ENCODE results near the gene SURF1. TPM values are rescaled to one million over a fixed set of nuclear protein-coding genes. Genes with fewer than 3 reads are reported as not detected.

SURF1 gene
- total RNA-seq, result 10 to 100 TPM; 35.0 to 59.4 (median 41.6) TPM

DNA sequence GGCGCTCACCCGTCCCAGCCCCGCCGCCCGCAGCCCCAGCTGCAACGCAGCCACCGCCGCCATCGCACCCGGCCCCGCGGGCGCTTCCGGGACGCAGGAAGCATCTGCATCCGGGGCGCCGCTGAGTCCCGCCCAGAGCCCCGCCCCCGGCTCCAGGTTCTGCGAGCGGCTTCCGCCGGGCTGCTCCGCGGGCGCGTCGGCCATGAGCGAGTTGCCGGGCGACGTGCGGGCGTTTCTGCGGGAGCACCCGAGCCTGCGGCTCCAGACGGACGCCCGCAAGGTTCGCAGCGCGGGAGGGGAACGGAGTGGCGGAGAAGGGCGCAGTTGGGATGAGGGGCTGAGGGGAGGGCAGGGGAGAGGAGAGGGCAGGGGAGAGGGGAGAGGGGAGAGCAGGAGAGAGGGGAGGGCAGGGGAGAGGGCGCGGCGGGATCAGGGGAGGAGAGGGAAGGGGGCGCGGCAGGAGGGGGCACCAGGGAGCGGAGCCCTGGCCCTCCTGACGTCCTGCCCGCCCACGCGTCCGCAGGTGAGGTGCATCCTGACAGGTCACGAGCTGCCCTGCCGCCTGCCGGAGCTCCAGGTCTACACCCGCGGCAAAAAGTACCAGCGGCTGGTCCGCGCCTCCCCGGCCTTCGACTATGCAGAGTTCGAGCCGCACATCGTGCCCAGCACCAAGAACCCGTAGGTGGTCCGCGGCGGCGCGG lies at the start of gene SURF1, which contains the start of gene SURF2:
Gene SURF1, minus strand, starts transcription at position 97 of the 701 bp plus-strand sequence. Its CDS starts 34 bp downstream, at position 63.
Gene SURF2, plus strand, starts transcription at position 160 of the 701 bp plus-strand sequence. Its CDS starts 43 bp downstream, at position 203.
- no peaks in the 10 kb centered on the region for H3K9me3 ChIP-seq

GRCh38 chr9:133405508-133406438 lies 49.5 kb upstream of the SURF1 start:
- no peak for DNase-seq (ENCODE audit: low spot score in 2 of 2)
- TF ChIP-seq EP300 (IDR thresholded peaks at IDR 0.05), result no peak
- TF ChIP-seq CTCF (IDR thresholded peaks at IDR 0.05), result no peak
- no peak for TF ChIP-seq POLR2A (IDR thresholded peaks at IDR 0.05)
- Histone ChIP-seq H3K4me1 (no peaks in the 10 kb centered on the region), H3K36me3 (peaks cover 0 to 94% (median 15%) of the 10 kb centered on the region in 3 donors), H3K9me3 (no peaks in the 10 kb centered on the region), H3K27ac (no peak overlapping the region), H3K4me3 (no peak overlapping the region), H3K27me3 (no peaks in the 10 kb centered on the region)
- 78 to 84% methylated on average over 18 to 19 of the region's 19 CpGs for WGBS, 2 donors

More for the DNA sequence above, at the start of gene SURF1, which contains the start of gene SURF2:
- Histone ChIP-seq H3K27me3 (no peaks in the 10 kb centered on the region), H3K27ac (peak within 1 kb of the TSS in 3 of 4 donors; percentile 66 to 85 (median 78)), H3K36me3 (peaks cover 0 to 64% (median 8%) of the 10 kb centered on the region in 3 donors), H3K4me1 (peaks cover 0 to 58% (median 22%) of the 10 kb centered on the region in 4 donors), H3K4me3 (peak within 1 kb of the TSS; percentile 71 to 90 (median 86))
- TF ChIP-seq CTCF (IDR thresholded peaks at IDR 0.05) (no peak), EP300 (IDR thresholded peaks at IDR 0.05) (peak in 1 of 2 donors; percentile 79), POLR2A (IDR thresholded peaks at IDR 0.05) (peak in 1 of 2 donors; percentile 42)
- peak; percentile 75 to 78 for DNase-seq (ENCODE audit: low spot score in 2 of 2)
- WGBS, 2 donors, result 0 to 1% methylated on average over 37 to 49 of the region's 78 CpGs

DNA sequence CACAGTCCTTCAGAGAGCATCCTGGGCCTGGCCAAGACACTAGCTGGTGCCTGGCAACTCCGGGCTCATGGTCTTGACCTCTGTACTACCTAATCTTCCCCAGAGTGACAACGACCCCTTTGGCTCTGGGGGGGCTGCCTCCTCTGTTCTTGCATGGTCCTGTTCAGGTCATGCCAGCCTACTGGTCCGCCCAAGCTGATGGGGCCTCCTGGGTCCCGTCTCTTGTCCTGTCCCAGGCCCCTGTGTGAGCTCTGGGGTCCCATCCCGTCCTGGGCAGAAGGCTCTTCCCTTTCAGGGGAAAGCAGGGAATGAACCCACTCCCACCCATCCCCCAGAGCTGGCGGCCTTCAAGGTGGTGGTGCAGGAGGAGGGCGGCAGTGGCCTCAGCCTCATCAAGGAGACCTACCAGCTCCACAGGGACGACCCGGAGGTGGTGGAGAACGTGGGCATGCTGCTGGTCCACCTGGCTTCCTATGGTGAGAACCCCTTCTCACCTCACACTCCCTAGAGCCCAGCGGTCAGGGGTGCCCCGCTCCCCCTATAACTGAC lies 48.2 kb upstream of the SURF1 start:
- Histone ChIP-seq H3K4me3 (no peak overlapping the region), H3K27ac (no peak overlapping the region), H3K36me3 (peaks cover 0 to 91% (median 11%) of the 10 kb centered on the region in 3 donors), H3K27me3 (no peaks in the 10 kb centered on the region), H3K4me1 (no peaks in the 10 kb centered on the region), H3K9me3 (no peaks in the 10 kb centered on the region)
- WGBS, 2 donors, result 80 to 85% methylated on average over 4 to 12 of the region's 12 CpGs
- DNase-seq (ENCODE audit: low spot score in 2 of 2), result no peak
- TF ChIP-seq EP300 (IDR thresholded peaks at IDR 0.05) (no peak), POLR2A (IDR thresholded peaks at IDR 0.05) (no peak), CTCF (IDR thresholded peaks at IDR 0.05) (no peak)

GRCh38 chr9:133403766-133404453 lies 47.6 kb upstream of the SURF1 start:
- H3K4me3 ChIP-seq, result no peak overlapping the region
- no peak for DNase-seq (ENCODE audit: low spot score in 2 of 2)
- 80 to 81% methylated on average over 14 of the region's 16 CpGs for WGBS, 2 donors
- TF ChIP-seq CTCF (IDR thresholded peaks at IDR 0.05) (peak; percentile 10 to 46 (median 25)), POLR2A (IDR thresholded peaks at IDR 0.05) (no peak), EP300 (IDR thresholded peaks at IDR 0.05) (no peak)
- H3K27me3 ChIP-seq, result no peaks in the 10 kb centered on the region
- H3K4me1 ChIP-seq, result no peaks in the 10 kb centered on the region
- peaks cover 0 to 85% (median 11%) of the 10 kb centered on the region in 3 donors for H3K36me3 ChIP-seq
- H3K9me3 ChIP-seq, result no peaks in the 10 kb centered on the region
- no peak overlapping the region for H3K27ac ChIP-seq

All from tibial nerve (tissue), 4 donors.